DOHH2 (cell line): ENCODE results near the gene DTNB.

Source experiments
- EZH2phosphoT487 ChIP-seq: fragments of 200-600 bp; sonication (generic); IDR thresholded peaks from 2 replicates; pipeline ENCODE4 v1.6.1; 2017; ENCODE audit warnings: borderline replicate concordance, mild to moderate bottlenecking, antibody characterized with exemption, low read length, moderate library complexity, mixed read lengths
- TF ChIP-seq, protein P1 (sequence below): fragments of 200-600 bp; sonication (generic); IDR thresholded peaks from one replicate; pipeline ENCODE4 v1.5.1; 2014; ENCODE audit warnings: antibody characterized with exemption, mild to moderate bottlenecking, low read depth, low read length; ENCODE audit not compliant: poor library complexity, severe bottlenecking

DNA sequence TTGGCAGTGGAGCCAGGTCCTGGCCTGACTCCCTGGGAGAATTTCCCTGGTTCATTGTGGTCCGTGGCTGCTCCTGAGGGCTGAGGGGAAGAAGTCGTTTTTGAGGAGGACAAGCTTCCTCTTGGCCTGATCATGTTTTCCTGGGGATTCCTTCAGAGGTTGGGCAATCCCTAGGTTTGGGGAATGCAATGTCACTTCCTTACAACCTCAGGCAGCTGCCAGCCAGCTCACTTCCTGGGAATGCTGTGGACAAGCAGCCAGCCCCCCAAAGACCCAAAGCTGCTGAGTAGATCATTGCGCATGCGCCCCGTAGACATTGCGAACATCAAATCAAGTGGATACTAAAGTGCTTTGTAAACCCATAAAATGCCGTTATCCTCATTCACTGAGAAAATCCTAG lies 324.0 kb downstream of the DTNB start:
- TF ChIP-seq, protein P1, sequence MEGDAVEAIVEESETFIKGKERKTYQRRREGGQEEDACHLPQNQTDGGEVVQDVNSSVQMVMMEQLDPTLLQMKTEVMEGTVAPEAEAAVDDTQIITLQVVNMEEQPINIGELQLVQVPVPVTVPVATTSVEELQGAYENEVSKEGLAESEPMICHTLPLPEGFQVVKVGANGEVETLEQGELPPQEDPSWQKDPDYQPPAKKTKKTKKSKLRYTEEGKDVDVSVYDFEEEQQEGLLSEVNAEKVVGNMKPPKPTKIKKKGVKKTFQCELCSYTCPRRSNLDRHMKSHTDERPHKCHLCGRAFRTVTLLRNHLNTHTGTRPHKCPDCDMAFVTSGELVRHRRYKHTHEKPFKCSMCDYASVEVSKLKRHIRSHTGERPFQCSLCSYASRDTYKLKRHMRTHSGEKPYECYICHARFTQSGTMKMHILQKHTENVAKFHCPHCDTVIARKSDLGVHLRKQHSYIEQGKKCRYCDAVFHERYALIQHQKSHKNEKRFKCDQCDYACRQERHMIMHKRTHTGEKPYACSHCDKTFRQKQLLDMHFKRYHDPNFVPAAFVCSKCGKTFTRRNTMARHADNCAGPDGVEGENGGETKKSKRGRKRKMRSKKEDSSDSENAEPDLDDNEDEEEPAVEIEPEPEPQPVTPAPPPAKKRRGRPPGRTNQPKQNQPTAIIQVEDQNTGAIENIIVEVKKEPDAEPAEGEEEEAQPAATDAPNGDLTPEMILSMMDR, result no peak
- no peak for TF ChIP-seq EZH2phosphoT487
